H9 (cell line): ENCODE measurements around the gene GPRASP2. TPM values are rescaled to one million over a fixed set of nuclear protein-coding genes. Genes with fewer than 3 reads are reported as not detected.

Source experiments
- DNase-seq: peaks from one replicate; pipeline ENCODE4 v3.0.0-alpha.2; 2017
- H2AFZ ChIP-seq: one replicate; pipeline ENCODE4 v1.6.1; 2013; ENCODE audit warnings: mild to moderate bottlenecking, low read length, control low read depth, moderate library complexity
- H2AK5ac ChIP-seq: 2 replicates; pipeline ENCODE4 v1.6.1; 2013; ENCODE audit warnings: low read length, control low read depth, mixed read lengths; ENCODE audit not compliant: insufficient read length
- H2BK120ac ChIP-seq: one replicate; pipeline ENCODE4 v1.6.1; 2013; ENCODE audit warnings: low read depth, mild to moderate bottlenecking, low read length, control low read depth, inconsistent platforms; ENCODE audit not compliant: poor library complexity, severe bottlenecking
- H2BK12ac ChIP-seq: 2 replicates; pipeline ENCODE4 v1.6.1; 2013; ENCODE audit warnings: low read length, control low read depth, mixed read lengths, low read depth; ENCODE audit not compliant: insufficient read length
- H2BK15ac ChIP-seq: 2 replicates; pipeline ENCODE4 v1.6.1; 2013; ENCODE audit warnings: low read depth, low read length, control low read depth
- H2BK20ac ChIP-seq: one replicate; pipeline ENCODE4 v1.6.1; 2013; ENCODE audit warnings: low read depth, mild to moderate bottlenecking, low read length, control low read depth, inconsistent platforms; ENCODE audit not compliant: poor library complexity, severe bottlenecking
- H2BK5ac ChIP-seq: 2 replicates; pipeline ENCODE4 v1.6.1; 2013; ENCODE audit warnings: low read length, control low read depth, mixed read lengths; ENCODE audit not compliant: insufficient read length
- H3K14ac ChIP-seq: 2 replicates; pipeline ENCODE4 v1.6.1; 2013; ENCODE audit warnings: low read length, control low read depth; ENCODE audit not compliant: insufficient read depth
- H3K18ac ChIP-seq: 2 replicates; pipeline ENCODE4 v1.6.1; 2013; ENCODE audit warnings: low read depth, mild to moderate bottlenecking, mixed read lengths, low read length, control low read depth; ENCODE audit not compliant: insufficient read length
- H3K23ac ChIP-seq: 2 replicates; pipeline ENCODE4 v1.6.1; 2013; ENCODE audit warnings: low read length, control low read depth, mixed read lengths, low read depth; ENCODE audit not compliant: insufficient read length
- H3K23me2 ChIP-seq: 2 replicates; pipeline ENCODE4 v1.6.1; 2013; ENCODE audit warnings: low read depth, mild to moderate bottlenecking, mixed read lengths, low read length, control low read depth; ENCODE audit not compliant: insufficient read length, poor library complexity, severe bottlenecking
- H3K27ac ChIP-seq: 2 replicates; pipeline ENCODE4 v1.5.1; 2013; ENCODE audit warnings: low read length, control low read depth, mixed read lengths, low read depth; ENCODE audit not compliant: insufficient read length
- H3K27me3 ChIP-seq: 2 replicates; pipeline ENCODE4 v1.6.1; 2013; ENCODE audit warnings: low read length, control low read depth, inconsistent platforms; ENCODE audit not compliant: insufficient read depth
- H3K4ac ChIP-seq: 2 replicates; pipeline ENCODE4 v1.6.1; 2013; ENCODE audit warnings: low read depth, mild to moderate bottlenecking, control low read depth, inconsistent platforms, low read length, moderate library complexity
- H3K4me1 ChIP-seq: 2 replicates; pipeline ENCODE4 v1.6.1; 2013; ENCODE audit warnings: low read length, control low read depth, inconsistent platforms; ENCODE audit not compliant: insufficient read depth
- H3K4me2 ChIP-seq: 2 replicates; pipeline ENCODE4 v1.6.1; 2013; ENCODE audit warnings: low read length, control low read depth, mixed read lengths; ENCODE audit not compliant: insufficient read length, insufficient read depth
- H3K56ac ChIP-seq: 2 replicates; pipeline ENCODE4 v1.6.1; 2013; ENCODE audit warnings: low read depth, mild to moderate bottlenecking, mixed read lengths, low read length, control low read depth; ENCODE audit not compliant: insufficient read length
- H3K79me1 ChIP-seq: 2 replicates; pipeline ENCODE4 v1.6.1; 2013; ENCODE audit warnings: low read depth, mild to moderate bottlenecking, moderate library complexity, low read length, control low read depth, inconsistent platforms; ENCODE audit not compliant: insufficient read depth, poor library complexity, severe bottlenecking
- H3K79me2 ChIP-seq: 2 replicates; pipeline ENCODE4 v1.6.1; 2013; ENCODE audit warnings: low read length, control low read depth, inconsistent platforms; ENCODE audit not compliant: insufficient read depth
- H3K9ac ChIP-seq: 2 replicates; pipeline ENCODE4 v1.6.1; 2013; ENCODE audit warnings: low read length, control low read depth, mixed read lengths; ENCODE audit not compliant: insufficient read length; ENCODE audit errors: extremely low read depth
- H3K9me3 ChIP-seq: one replicate; pipeline ENCODE4 v1.6.1; 2013; ENCODE audit warnings: low read depth, low read length, inconsistent platforms; ENCODE audit not compliant: control insufficient read depth
- H3T11ph ChIP-seq: one replicate; pipeline ENCODE4 v1.6.1; 2013; ENCODE audit warnings: mild to moderate bottlenecking, low read length, control low read depth, inconsistent platforms
- H4K20me1 ChIP-seq: one replicate; pipeline ENCODE4 v1.6.1; 2013; ENCODE audit not compliant: control insufficient read depth, insufficient read length, insufficient read depth
- H4K5ac ChIP-seq: 2 replicates; pipeline ENCODE4 v1.6.1; 2013; ENCODE audit warnings: low read depth, mild to moderate bottlenecking, mixed read lengths, low read length, control low read depth; ENCODE audit not compliant: insufficient read length
- H4K8ac ChIP-seq: replicated peaks from 2 replicates; pipeline ENCODE4 v1.6.1; 2013; ENCODE audit warnings: low read length, control low read depth, mixed read lengths, low read depth; ENCODE audit not compliant: insufficient read length
- H4K91ac ChIP-seq: 2 replicates; pipeline ENCODE4 v1.6.1; 2013; ENCODE audit warnings: low read depth, mild to moderate bottlenecking, moderate library complexity, mixed read lengths, low read length, control low read depth; ENCODE audit not compliant: insufficient read length
- H3K27ac Mint-ChIP-seq, 3 experiments: 2 replicates in 2 of 3; 3 replicates in 1 of 3; pipeline ENCODE4 v1.8.0; 2020 to 2021; ENCODE audit warnings: mixed read lengths in 3 of 3, mild to moderate bottlenecking in 1 of 3, moderate library complexity in 1 of 3
- H3K27me3 Mint-ChIP-seq: 2 replicates; pipeline ENCODE4 v1.8.0; 2021; ENCODE audit warnings: low read depth, mild to moderate bottlenecking, moderate library complexity, mixed read lengths
- H3K36me3 Mint-ChIP-seq, 3 experiments: 2 replicates in 2 of 3; 3 replicates in 1 of 3; pipeline ENCODE4 v1.8.0; 2020 to 2021; ENCODE audit warnings: low read depth in 3 of 3, mixed read lengths in 3 of 3; ENCODE audit not compliant: insufficient read depth in 1 of 3
- H3K4me1 Mint-ChIP-seq, 2 experiments: 2 replicates each; pipeline ENCODE4 v1.8.0; 2020; ENCODE audit warnings: mixed read lengths in 2 of 2
- H3K4me3 Mint-ChIP-seq, 2 experiments: 2 replicates in 1 of 2; 3 replicates in 1 of 2; pipeline ENCODE4 v1.8.0; 2020 to 2021; ENCODE audit warnings: mild to moderate bottlenecking in 2 of 2, mixed read lengths in 2 of 2, moderate library complexity in 1 of 2
- H3K9me3 Mint-ChIP-seq, 2 experiments: 2 replicates in 1 of 2; 3 replicates in 1 of 2; pipeline ENCODE4 v1.8.0; 2020; ENCODE audit warnings: mild to moderate bottlenecking in 2 of 2, mixed read lengths in 2 of 2, moderate library complexity in 1 of 2
- WGBS: extraction: QIAGEN DNeasy Blood & Tissue Kit; methylation state at CpG from one replicate; pipeline ENCODE4 v1.1.7; 2013; ENCODE audit warnings: missing lambda C conversion rate, low lambda C conversion rate, mixed read lengths; ENCODE audit not compliant: insufficient read length; ENCODE audit errors: extremely low coverage; 5-methylcytosine and 5-hydroxymethylcytosine counted together
- total RNA-seq: library from RNA; stranded (reverse); gene quantifications from 2 replicates; pipeline ENCODE4 v1.2.1, GENCODE V29; 2021
- TF ChIP-seq, protein P1 (sequence below): fragments of 200-600 bp; sonication (generic); conservative IDR thresholded peaks from 3 replicates; pipeline ENCODE4 v1.8.0; 2021; ENCODE audit warnings: antibody characterized with exemption, mild to moderate bottlenecking

The GPRASP2 gene
- total RNA-seq, 1 experiment from 2014 or later: 14.2 TPM

- Histone ChIP-seq H2BK120ac (no peak overlapping the region), H3T11ph (no peak overlapping the region), H2AK5ac (no peak overlapping the region), H2BK12ac (no peak overlapping the region), H2BK20ac (no peak overlapping the region), H2AFZ (no peak overlapping the region), H3K4ac (no peak overlapping the region), H4K8ac (no peak overlapping the region), H4K20me1 (no peaks in the 10 kb centered on the region), H3K79me2 (no peaks in the 10 kb centered on the region), H3K9ac (no peak overlapping the region), H4K5ac (no peak overlapping the region), H3K79me1 (no peaks in the 10 kb centered on the region), H3K9me3 (peaks cover 17% of the 10 kb centered on the region), H3K27ac (no peak overlapping the region), H2BK5ac (no peak overlapping the region), H3K4me1 (no peaks in the 10 kb centered on the region), H3K23ac (no peak overlapping the region), H2BK15ac (no peak overlapping the region), H3K14ac (no peak overlapping the region), H3K4me2 (no peak overlapping the region), H3K23me2 (peaks cover 4% of the 10 kb centered on the region), H3K27me3 (no peaks in the 10 kb centered on the region; the same call in 1 of the 2 replicates), H4K91ac (no peak overlapping the region), H3K18ac (no peak overlapping the region), H3K56ac (no peak overlapping the region)
- Mint-ChIP-seq H3K4me3 (no peak overlapping the region), H3K27ac (no peak overlapping the region), H3K4me1 (peaks cover 5 to 10% of the 10 kb centered on the region in 2 experiments), H3K36me3 (peaks cover 13 to 28% (median 16%) of the 10 kb centered on the region in 3 experiments), H3K9me3 (peaks cover 61 to 66% of the 10 kb centered on the region in 2 experiments), H3K27me3 (peaks cover 8% of the 10 kb centered on the region)
- TF ChIP-seq, protein P1, sequence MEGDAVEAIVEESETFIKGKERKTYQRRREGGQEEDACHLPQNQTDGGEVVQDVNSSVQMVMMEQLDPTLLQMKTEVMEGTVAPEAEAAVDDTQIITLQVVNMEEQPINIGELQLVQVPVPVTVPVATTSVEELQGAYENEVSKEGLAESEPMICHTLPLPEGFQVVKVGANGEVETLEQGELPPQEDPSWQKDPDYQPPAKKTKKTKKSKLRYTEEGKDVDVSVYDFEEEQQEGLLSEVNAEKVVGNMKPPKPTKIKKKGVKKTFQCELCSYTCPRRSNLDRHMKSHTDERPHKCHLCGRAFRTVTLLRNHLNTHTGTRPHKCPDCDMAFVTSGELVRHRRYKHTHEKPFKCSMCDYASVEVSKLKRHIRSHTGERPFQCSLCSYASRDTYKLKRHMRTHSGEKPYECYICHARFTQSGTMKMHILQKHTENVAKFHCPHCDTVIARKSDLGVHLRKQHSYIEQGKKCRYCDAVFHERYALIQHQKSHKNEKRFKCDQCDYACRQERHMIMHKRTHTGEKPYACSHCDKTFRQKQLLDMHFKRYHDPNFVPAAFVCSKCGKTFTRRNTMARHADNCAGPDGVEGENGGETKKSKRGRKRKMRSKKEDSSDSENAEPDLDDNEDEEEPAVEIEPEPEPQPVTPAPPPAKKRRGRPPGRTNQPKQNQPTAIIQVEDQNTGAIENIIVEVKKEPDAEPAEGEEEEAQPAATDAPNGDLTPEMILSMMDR: no peak
- DNase-seq: no peak
- WGBS: no CpG with 5 or more reads among the region's 5 CpGs
These were observed 3.7 kb downstream of the GPRASP2 start for GRCh38 chrX:102715967-102716366.
